Left lobe of liver (tissue), 2 donors: ENCODE results near the gene BBOX1. TPM values are rescaled to one million over a fixed set of nuclear protein-coding genes. Genes with fewer than 3 reads are reported as not detected.
A peak's percentile ranks its signal among the peaks of the same experiment; 100 is the strongest.
"Not testable (repeated sequence)": the region's sequence is repeated elsewhere in the genome, so short reads cannot be mapped to it uniquely, and the experiment has no call there.

ENCODE experiments used
- ATAC-seq: fragments of 200-7000 bp; cut with Tn5 transposase; one replicate; pipeline ENCODE4 v1.9.1; 2020; ENCODE audit warnings: mild to moderate bottlenecking, moderate library complexity
- DNase-seq: peaks from one replicate; pipeline ENCODE4 v3.0.0-alpha.2; 2020; ENCODE audit warnings: low spot score
- total RNA-seq: library from RNA; stranded (reverse); gene quantifications from one replicate; pipeline ENCODE4 v1.2.1, GENCODE V29; 2021
- donor health status: DM: no; HTN: no; CAD: no; lungs with moderate emphysema.
- donor health status: DM: no; HTN: yes; CAD: no.

BBOX1 gene
- total RNA-seq, 1 donor from 2014 or later: 22.6 TPM

- ATAC-seq (no peak), DNase-seq (no peak)
Observed at GRCh38 chr11:27083241-27083640, 42.6 kb downstream of the BBOX1 start.

GRCh38 chr11:27083782-27084181 lies 43.2 kb downstream of the BBOX1 start:
- DNase-seq (no peak), ATAC-seq (no peak)

DNA sequence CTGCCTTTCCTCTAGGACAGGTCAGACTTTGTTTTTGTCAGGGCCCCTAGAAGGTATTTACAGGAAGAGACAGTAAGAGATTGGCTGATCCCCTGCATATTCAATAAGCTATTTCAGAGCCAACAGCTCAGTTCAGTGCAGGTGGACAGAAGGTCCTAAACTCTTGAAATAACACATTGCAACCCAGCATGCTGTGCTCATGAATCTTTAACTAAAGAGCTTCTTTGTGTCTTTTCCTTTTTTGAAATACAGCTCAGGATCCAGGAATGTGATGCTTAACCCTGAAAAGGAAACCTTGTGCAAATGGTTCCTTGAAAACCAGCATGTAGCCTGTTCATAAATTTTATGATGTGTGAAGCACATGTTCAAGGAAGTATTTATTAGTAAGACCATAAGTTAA lies 43.9 kb downstream of the BBOX1 start:
- DNase-seq (no peak), ATAC-seq (peak; percentile 55)

DNA sequence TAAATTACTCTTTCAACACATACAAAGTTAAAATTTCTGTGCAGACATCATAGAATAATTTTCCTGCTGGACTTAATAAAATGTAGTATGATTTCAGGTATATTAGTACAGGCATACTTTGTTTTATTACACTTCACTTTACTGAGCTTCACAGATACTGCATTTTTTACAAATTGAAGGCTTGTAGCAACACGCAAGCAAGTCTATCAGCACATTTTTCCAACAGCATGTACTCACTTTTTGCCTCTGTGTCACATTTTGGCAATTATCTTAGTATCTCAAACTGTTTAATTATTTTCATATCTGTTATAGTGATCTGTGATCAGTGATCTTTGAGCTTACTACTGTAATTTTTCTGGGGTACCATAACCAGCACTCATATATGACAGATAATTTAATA lies 44.5 kb downstream of the BBOX1 start:
- no peak for DNase-seq

GRCh38 chr11:27085605-27086004 lies 45.0 kb downstream of the BBOX1 start:
- ATAC-seq (no peak), DNase-seq (no peak)

More for the DNA sequence above, 44.5 kb downstream of the BBOX1 start:
- ATAC-seq: no peak

GRCh38 chr11:27087432-27087831 lies 46.8 kb downstream of the BBOX1 start:
- DNase-seq (no peak), ATAC-seq (no peak)

- ATAC-seq (peak; percentile 81), DNase-seq (no peak)
Observed at GRCh38 chr11:27088353-27088752, 47.7 kb downstream of the BBOX1 start.

- DNase-seq (no peak), ATAC-seq (no peak)
Observed at GRCh38 chr11:27089746-27090145, 49.1 kb downstream of the BBOX1 start.

GRCh38 chr11:27090357-27090948 lies 49.8 kb downstream of the BBOX1 start:
- not testable (repeated sequence) for DNase-seq, ATAC-seq

GRCh38 chr11:27094120-27094519 lies 53.5 kb downstream of the BBOX1 start:
- ATAC-seq: peak; percentile 85
- DNase-seq: no peak

DNA sequence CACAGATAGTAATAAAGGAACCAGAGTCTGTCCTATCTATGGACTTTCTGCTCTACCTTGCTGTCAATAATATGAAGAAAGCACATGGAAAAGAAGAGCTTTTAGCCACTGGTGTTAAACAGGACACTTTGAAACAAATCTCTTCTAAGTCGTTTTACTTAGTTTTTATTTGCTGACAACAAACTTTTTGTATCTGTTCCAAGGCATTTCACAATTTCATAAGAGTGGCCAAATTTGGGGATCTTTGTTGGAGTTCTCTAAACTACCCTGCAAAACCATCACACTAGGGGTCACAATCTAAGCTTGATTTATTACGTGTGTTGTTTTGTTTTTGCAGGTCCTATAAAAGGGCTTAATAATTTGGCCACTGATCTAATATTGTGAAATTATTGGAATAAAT lies 54.4 kb downstream of the BBOX1 start:
- ATAC-seq: peak; percentile 37
- DNase-seq: no peak

- DNase-seq: no peak
- ATAC-seq: no peak
Observed at GRCh38 chr11:27095887-27096286, 55.3 kb downstream of the BBOX1 start.

DNA sequence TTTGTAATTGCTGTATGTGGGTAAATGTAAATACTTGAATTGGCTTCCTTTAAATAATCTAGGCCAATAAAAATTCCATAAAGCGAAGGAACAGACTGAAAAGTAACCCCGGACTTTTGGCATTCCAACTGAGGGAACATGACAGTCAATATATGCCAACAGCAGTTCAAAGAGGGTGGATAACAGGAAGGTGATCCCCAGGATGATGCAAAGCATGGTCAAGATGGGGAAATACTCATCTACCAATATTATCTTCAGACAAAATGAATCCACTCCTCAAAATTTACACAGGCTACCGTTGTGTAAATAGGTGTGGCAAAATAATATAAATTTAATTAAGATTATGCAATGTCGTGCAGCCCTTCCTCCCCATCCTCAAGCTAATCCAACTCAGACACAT lies 56.9 kb downstream of the BBOX1 start:
- DNase-seq (no peak), ATAC-seq (peak; percentile 26)

DNA sequence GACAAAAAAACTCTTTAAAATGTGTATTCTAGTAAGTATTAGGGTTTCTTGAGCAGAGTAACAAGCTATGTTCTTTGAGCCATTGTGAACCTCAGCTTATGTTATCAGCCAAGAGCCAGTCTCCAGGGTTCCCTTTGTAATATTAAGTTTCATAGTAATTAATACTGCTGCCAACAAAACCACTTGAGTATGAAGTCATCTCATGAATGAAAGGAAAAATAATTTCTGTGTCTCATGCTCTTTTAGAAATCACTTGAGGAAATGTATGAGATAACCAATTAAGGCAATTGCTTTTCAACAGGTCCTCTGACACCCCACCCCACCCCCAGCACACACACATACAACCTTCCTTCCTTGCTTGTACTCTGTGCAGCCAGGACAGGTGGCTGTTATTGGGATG lies 59.9 kb downstream of the BBOX1 start:
- ATAC-seq (no peak), DNase-seq (no peak)

DNA sequence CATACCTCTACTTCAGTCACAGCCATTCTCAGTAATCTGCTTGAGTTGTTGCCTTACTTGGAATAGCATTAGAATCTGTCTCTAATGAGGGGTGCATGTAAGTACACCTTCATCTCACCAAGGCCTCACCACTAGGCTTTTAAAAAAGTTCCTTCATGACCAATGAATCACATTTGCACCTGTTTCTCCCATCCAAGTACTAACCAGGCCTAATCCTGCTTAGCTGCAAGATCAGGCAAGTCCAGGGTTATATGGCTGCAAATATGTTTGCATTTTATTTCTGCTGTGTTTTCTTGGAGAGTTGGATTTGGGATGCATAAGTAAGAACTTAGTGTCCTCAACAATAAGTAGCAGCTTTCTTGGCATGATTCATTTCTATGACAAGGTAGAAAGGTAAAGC lies 66.9 kb downstream of the BBOX1 start:
- ATAC-seq: no peak

GRCh38 chr11:27108809-27109208 lies 68.2 kb downstream of the BBOX1 start:
- ATAC-seq (peak; percentile 63), DNase-seq (no peak)

More for the DNA sequence above, 66.9 kb downstream of the BBOX1 start:
- DNase-seq: no peak

DNA sequence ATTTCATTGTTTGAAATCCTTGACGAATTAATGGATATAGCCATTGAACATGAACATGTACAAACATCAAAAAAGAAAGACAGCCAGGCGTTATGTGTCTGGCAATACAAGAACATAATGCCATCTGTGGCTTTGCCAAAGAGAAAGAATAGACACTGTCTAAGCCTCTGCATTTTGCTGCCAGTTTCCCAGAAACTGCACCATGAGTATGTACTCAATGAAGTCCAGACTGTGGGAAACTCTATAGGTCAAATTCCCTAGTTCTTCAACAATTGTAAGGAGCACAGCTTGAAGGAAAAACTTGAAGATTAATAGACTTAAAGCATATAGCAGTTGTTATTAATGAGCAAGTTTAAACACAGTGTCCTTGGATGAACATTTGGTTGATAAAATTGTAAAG lies 71.3 kb downstream of the BBOX1 start:
- DNase-seq (no peak), ATAC-seq (no peak)

GRCh38 chr11:27112946-27113345 lies 72.3 kb downstream of the BBOX1 start:
- no peak for DNase-seq
- ATAC-seq: no peak

DNA sequence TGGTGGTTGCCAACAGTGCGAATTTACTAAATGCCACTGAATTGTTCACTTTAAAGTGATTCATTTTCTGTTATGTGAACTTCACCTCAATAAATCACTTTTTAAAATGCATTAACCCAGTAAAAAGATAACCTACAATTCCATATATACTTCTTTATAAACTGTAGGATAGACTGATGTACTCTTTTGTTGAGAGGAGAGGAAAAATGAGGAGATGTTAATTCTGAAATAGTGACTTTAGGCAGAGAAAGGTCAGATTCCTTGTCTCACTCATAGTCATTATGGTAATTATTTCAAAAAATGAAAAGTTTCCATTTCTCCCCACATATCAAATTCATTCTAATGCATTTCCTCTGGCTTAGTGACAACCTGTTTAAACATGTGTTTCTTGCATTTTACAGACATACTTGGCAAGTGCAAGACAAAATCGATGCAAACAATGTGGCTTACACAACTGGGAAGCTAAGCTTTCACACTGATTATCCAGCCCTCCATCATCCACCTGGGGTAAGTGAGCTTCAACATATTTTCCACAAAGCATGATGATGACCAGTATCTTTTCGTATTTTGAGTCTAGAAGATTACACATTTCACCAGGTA lies 74.5 kb downstream of the BBOX1 start:
- DNase-seq (no peak), ATAC-seq (no peak)

DNA sequence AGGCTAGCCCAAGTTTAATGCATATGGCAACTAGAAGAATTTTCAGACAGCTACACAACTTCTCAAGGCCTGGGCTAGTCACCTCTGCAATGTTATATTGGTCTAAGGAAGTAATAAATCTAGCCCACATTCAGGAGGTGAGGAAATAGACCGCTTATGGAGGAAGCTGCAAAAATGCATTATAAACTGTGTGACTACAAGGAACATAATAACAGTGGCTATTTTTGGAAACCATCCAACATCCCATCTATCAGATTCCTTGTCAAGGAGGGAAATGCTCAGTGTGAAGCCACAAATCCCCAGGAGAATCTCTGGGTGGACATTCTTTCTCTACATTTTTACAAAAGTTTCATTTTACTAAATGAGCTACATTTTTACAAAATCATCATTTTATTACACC lies 76.1 kb downstream of the BBOX1 start:
- no peak for ATAC-seq

DNA sequence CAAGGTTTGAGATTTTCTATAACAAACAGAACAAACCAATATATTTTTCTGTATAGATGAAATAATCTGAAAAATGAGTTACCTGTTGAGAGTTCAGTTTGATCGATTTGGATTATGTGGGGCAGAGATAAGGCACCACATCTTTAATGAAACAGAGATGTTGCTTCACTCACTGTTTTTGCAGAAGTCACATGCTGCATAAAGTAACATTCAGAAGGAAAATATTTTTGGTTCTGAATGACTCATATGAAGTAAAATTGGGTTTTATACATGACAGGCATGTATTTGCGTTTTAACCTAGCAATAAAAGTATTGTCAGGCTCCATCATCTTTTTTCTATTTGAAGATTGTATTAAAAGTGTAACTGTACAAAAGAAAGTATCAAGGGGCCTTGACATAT lies 77.8 kb downstream of the BBOX1 start:
- no peak for ATAC-seq
- no peak for DNase-seq

More for the DNA sequence above, 76.1 kb downstream of the BBOX1 start:
- no peak for DNase-seq

DNA sequence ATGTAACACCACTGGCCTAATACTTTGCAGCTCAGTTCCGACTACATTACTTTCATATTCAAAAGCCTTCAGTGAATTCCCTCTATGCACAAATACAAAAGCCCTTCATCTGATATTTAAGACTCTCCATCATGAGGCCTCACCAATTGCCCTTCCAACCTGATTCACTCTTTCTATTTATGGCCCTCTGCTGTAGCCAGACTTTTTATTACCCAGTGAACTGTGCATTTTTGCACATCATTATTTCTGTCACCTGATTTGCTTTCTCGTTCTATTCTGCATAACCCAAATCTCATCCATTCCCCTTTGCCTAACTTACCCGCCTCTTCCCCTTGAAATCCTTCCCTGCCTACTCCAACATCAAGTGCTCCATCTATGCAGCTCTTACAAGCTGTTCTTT lies 78.3 kb downstream of the BBOX1 start:
- ATAC-seq (no peak), DNase-seq (no peak)

DNA sequence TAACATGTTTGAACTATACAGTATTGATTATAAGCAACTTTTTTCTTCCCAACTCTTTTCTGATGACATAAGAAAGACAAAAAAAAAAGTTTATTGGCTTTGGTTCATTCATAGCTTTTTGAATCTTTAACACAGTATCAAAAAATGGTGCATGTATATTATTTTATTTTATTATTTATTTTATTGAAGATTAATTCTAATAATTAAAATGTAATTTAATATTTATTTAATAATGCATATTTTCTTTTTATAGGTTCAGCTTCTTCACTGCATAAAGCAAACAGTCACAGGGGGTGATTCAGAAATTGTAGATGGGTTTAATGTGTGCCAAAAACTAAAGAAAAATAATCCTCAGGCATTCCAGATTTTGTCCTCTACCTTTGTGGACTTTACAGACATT lies 78.8 kb downstream of the BBOX1 start:
- no peak for ATAC-seq
- DNase-seq: no peak
